SW 1271 (cell line): ENCODE data around the gene MB21D2.
A peak's percentile ranks its signal among the peaks of the same experiment; 100 is the strongest.

Experiments used
- DNase-seq, 2 experiments: peaks; one replicate each; lab custom pipeline; 2025; lab: John Stamatoyannopoulos, UW

MB21D2 gene

DNA sequence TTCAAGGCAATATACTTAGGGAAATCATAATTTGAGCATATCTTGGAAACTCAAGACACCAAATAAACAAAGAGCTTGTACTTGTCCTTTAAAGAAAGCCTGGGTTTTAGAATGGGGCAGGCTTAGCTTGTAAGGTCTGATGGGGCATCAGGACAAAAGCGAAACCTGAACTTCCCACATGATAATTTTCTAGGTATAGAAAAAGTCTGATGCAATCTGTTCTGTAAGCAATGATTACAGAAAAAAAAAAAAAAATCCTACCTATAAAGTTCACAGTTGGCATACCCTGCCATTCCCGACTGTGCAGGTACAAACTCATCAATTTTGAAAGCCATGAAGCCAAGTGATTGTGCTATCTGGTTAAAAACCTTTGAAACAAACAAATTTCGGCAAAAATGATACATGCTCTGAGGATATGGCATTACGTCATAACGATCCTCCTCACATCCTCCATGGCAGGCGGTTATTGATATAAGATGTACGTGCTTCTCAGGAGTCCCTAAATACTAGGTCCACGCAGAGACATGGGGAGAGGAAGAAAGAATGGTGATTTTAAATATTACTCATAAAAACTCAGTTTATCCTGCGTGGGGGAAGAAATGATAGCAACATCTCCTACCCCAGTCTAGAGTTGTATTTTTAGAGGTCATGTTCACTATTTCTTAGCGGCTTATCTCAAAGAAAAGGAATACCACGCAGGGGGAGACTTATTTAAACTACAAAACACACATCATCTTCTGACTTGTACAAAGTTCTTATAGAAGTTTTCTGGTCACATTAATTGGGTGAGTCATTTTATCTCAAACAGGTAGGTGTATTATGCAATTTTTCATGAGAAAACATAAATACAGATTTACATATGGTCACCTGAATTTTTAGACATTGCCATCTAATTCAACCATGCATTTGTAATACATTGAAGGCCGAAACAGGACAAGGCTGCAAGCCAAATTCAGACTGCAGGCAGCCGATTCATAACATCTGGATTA lies 27.0 kb downstream of the MB21D2 start:
- DNase-seq: no peak

- DNase-seq: no peak
Measured at GRCh38 chr3:192889679-192890078, 28.0 kb downstream of the MB21D2 start.

DNA sequence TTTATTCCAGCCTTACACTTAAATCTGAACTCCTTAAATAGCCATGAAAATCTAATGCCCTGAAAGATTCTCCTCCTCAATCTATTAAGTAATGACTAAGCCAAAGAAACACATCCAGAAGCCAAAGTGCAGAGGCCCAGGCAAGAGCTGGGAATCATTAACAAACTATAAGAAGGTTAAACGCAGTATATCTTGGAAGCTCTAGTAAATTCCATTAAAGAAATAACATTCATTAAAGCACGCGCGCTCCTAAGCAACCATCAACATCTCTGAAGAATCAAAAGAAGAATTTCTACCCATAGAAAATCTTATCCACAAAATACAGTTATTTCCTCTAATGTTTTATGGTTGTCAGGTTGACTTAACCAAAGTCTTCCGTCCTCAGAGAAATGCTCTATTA lies 29.5 kb downstream of the MB21D2 start:
- DNase-seq: no peak

GRCh38 chr3:192887701-192888100 lies 30.0 kb downstream of the MB21D2 start:
- DNase-seq: no peak

- DNase-seq: no peak
Measured at GRCh38 chr3:192887047-192887446, 30.6 kb downstream of the MB21D2 start.

- DNase-seq: peak in 1 of 2 experiments; percentile 55
Measured at GRCh38 chr3:192884777-192885773, 32.6 kb downstream of the MB21D2 start.

DNA sequence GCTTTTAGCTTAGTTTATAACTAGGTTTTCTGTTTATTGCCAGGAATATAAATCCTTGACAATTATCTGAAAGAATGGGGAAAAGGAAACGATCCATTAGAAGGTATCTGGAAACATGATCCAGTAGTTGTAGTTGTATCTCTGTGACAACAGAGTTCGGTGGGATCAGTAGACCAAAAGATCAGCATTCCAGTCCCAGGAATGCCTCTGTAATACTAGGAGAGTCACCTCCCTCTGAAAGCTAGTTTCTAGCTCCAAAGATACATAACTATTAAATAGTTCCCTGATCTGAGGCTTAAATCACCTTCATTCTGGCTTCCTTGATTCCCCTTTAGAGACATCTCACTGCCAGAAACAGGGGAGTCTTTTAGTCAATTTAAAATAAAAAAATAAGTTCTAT lies 34.1 kb downstream of the MB21D2 start:
- peak in 1 of 2 experiments; percentile 33 for DNase-seq

DNA sequence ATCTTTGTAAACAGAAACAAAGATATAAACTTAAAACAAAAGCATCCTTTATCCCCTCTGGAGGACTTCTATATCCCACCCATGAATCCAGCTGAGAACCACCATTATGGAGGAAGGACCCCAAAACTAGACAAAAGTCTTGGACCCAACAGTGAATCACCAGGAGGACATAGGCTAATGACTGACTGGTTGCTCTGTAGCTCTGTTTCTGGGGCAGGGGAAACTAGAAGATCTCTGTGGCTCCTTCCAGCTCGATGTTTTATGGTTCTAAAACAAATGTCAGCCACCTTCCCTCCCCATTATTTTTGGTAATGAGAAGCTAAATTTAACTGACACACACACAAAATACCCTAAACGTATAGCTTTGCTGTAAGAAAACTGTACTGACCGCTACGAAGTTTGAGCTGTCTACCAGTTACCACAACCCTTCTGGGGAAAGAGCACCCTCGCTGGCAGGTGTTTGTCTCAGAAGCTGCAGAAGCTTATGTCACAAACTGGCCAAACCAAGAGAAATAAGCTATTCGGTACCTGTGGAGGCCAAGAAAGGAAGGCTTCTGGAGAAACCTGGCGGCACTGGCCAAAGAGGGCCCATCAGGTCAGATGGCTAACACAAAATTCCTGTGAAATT lies 36.4 kb downstream of the MB21D2 start:
- no peak for DNase-seq

DNA sequence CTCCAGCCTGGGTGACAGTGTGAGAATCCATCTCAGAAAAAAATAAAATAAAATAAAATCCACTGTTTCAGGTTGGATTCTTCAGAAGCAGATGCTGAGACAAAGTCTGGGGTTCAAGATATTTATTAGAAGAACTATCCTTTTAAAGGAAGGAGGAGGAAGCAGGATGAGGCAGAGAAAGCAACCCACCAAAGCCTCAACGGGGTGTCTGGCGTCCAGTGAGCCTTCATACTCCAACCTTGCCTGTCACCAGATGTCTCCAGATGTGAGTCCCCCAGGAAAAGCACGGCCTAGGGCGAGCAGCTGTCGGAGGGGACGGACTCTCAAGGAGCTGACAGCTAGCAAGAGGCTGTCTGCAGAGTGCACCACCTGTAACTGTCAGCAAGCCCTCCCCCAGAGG lies 37.3 kb downstream of the MB21D2 start:
- DNase-seq: no peak

GRCh38 chr3:192879346-192880031 lies 38.2 kb downstream of the MB21D2 start:
- DNase-seq: peak; percentile 74 to 94

DNA sequence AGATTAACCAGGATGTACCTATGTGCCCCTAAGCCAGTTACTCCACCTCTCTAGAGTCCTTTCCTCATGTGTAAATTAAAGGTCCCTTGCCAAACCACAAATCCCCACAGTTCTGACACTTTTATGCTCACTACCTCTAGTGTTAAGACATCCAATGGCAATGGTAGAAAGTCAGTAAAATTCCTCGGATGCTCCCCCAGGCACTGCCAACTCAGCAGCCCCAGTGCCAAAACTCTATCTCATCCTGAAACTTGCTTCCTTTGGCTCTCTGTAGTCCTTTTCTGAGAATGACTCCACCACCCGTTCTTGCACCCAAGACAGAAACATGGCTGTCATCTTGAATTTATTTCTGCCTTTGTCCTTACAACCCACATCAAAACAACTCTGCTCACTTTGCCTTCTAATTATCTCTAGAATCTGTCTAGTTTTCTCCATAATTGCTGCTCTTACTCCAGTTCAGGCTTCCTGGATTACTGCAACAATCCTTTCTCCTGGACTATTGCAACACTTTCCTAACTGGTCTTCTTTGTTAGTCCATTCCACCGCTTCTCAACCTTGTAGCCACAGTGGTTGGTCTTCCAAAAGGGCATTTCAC lies 41.6 kb downstream of the MB21D2 start:
- no peak for DNase-seq

DNA sequence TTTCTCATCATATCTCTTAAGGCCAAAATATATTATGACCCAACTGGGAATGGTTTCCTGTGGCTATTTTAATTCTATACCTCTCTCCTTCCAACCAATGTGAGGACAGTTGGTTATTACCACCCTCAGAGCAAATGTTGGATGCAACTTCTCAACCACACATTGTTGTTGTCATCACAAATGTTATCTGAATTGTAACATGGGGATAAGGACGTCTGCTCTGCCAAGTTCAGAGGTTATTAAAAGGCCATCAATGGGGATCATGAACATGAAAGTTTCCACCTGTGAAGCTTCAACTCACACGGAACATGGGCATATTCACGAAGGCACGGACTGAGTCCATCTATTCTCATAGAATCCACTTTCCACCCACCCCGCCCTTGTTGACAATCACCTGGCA lies 46.8 kb downstream of the MB21D2 start:
- no peak for DNase-seq

DNA sequence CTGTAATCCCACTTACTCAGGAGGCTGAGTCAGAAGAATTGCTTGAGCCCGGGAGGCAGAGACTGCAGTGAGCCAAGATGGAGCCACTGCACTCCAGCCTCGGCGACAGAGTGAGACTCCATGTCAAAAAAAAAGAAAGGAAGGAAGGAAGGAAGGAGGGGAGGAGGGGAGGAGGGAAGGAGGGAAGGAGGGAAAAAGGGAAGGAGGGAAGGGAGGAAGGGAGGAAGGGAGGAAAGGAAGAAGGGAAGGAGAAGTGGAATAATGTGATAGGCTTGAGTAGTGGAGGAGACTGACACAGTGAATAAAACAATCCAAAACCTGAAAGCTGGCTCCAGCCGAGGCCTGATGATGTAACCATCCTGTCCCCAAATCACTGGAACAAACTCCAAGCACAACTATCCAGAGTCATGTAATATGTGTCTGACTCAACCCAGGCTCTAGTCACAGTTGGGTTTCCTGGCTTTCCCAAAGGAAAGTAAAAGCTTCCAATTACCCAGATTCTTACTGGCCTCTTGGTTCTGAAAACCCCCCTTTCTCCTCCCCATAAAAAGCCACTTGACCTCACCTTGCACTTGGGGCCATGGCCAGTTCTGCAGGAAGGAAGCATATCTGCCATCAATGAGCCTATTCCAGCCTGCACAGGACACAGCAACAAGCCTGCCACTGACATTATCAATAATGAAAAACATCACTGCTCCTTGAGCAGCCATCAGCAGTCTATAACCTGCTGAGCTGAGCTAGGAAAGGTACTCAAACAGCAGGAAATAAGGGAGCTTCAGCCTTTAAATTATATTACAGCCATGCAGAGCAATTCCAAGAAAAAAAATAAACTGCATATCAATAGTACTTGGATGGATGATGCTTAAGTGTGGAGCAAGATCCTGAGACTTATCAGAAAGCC lies 48.3 kb downstream of the MB21D2 start:
- peak in 1 of 2 experiments; percentile 11 for DNase-seq

- DNase-seq: no peak
Measured at GRCh38 chr3:192867645-192868044, 50.0 kb downstream of the MB21D2 start.

DNA sequence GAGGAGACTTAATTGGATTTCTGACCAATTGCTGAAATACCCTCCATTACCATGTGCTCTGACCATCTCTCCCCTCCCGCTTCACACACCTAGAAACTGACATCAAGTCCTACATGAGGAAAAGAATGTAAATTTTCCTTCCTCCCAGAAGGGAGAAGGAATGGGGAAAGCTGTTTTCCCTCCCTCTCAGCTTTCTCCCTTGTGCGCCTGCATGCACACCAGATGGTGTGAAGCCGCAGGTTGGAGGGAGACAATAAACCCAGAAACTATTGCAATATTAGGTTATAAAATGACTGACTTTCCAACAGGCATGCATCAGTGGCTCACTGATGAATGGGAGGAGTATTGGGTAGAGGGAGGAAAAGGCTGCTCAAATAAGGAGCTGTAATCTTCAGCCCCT lies 50.9 kb downstream of the MB21D2 start:
- no peak for DNase-seq

DNA sequence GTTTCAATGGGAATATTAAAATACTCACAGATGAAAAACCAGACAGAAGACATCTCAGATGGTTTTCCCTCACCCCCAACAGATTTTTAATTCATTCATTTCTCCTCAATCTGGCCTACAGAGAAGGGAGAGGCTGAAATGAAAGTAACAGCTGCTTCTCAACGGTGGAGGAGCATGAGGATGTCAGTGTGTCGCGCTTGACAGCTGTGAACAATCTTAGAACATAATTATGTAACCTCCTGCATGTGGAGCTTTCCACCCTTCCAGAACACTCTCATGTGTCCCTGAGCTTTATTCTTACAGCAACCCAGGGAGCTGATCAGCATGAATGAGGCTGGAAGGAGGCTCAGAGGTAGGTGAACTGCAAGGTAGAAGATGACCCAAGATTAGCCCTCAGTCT lies 52.7 kb downstream of the MB21D2 start:
- no peak for DNase-seq

DNA sequence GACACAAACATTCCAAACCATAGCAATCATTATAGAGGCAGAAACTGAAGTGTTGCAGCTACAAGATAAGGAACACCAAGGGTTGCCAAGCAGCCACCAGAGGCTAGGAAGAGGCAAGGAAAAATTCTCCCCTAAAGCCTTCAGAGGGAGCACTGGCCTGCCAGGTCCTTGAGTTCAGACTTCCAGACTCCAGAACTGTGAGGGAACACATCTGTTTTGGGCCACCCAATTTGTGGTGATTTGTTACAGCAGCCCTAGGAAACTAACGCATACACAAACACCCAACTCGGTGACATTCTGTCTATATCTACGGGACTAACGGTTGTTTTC lies 54.6 kb downstream of the MB21D2 start:
- no peak for DNase-seq

- no peak for DNase-seq
Measured at GRCh38 chr3:192862408-192863090, 55.1 kb downstream of the MB21D2 start.

GRCh38 chr3:192861972-192862371 lies 55.7 kb downstream of the MB21D2 start:
- DNase-seq: no peak

GRCh38 chr3:192860454-192860853 lies 57.2 kb downstream of the MB21D2 start:
- no peak for DNase-seq
